Measurements from ENCODE around the gene EFNA3. TPM values are rescaled to one million over a fixed set of nuclear protein-coding genes. Genes with fewer than 3 reads are reported as not detected.

EFNA3 gene
- total and polyA plus RNA-seq, 2 experiments from 2014 or later: 2.7 to 3.0 TPM

GRCh38 chr1:155134322-155134721, 55.7 kb downstream of the EFNA3 start:
- H3K27ac ChIP-seq: peak overlapping the region; percentile 100
- no peaks in the 10 kb centered on the region for H3K9me3 ChIP-seq (ENCODE audit: low read depth)
- H3K9me2 ChIP-seq (ENCODE audit: insufficient read depth): no peaks in the 10 kb centered on the region
- 0 out of 2 replicates have a peak, but pooled peaks cover 4% of the 10 kb centered on the region for H3K36me3 ChIP-seq (ENCODE audit: low read depth)
- H2AFZ ChIP-seq: no peak overlapping the region
- H3F3A ChIP-seq (ENCODE audit: insufficient read depth): peaks cover 15% of the 10 kb centered on the region
- no peaks in the 10 kb centered on the region for H3K27me3 ChIP-seq (replicated peaks; ENCODE audit: insufficient read depth)
- peaks cover 20% of the 10 kb centered on the region for H3K4me1 ChIP-seq (ENCODE audit: insufficient read depth)
- H3K4me2 ChIP-seq (ENCODE audit: unreplicated experiment): peak overlapping the region; percentile 97
- peak overlapping the region; percentile 97; the same call in 1 of the 2 replicates for H3K9ac ChIP-seq
- peaks cover 27% of the 10 kb centered on the region for H3K79me2 ChIP-seq (ENCODE audit: insufficient read depth)
- H4K20me1 ChIP-seq (ENCODE audit: insufficient read depth): no peaks in the 10 kb centered on the region
- TF ChIP-seq EZH2phosphoT487 (IDR thresholded peaks at IDR 0.05; ENCODE audit: insufficient read depth, low read depth): no peak
- no peak for TF ChIP-seq EZH2 (IDR thresholded peaks at IDR 0.05; ENCODE audit: insufficient read depth, poor library complexity, severe bottlenecking)
- in situ Hi-C loops (cut with MboI): no loop called here
- H3K4me3 ChIP-seq: no peak overlapping the region
- DNase-seq: no peak
- WGBS, 2 experiments (ENCODE audit: low coverage in 1 of 2, low lambda C conversion rate in 2 of 2, missing lambda C conversion rate in 2 of 2): 56 to 59% methylated on average over 1 of the region's 1 CpG

DNA sequence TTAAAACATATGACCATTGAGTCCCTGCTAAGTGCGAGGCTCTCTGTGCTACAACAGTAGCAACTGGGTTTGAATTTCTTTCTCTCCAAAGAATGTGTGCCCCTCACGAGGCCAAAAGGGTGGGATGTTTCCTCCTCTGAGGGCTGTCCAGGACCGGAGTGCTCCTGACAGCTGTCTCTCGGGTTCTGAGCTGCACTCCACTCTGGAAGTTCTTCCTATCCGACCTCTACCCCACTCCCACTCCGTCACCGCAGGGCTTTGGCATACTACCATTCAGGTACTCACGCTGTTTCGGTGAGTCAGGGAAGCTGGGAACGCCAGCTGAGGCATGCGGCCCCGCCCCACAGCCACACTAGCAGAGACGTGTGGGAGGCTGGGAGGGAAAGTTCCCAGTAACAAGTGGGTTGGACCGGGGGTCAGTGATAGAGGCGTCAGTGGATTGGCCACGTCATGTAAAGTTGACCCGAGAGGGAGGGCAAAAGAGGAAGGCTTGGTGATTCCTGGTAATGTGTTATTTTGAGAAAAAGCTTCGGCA, 56.3 kb downstream of the EFNA3 start:
- Histone ChIP-seq H3K36me3 (ENCODE audit: low read depth) (0 out of 2 replicates have a peak, but pooled peaks cover 4% of the 10 kb centered on the region), H2AFZ (peak overlapping the region; percentile 75), H3K4me2 (ENCODE audit: unreplicated experiment) (peak overlapping the region; percentile 97), H3K27ac (peak overlapping the region; percentile 100), H3F3A (ENCODE audit: insufficient read depth) (peaks cover 20% of the 10 kb centered on the region), H3K9me3 (ENCODE audit: low read depth) (no peaks in the 10 kb centered on the region), H3K79me2 (ENCODE audit: insufficient read depth) (peaks cover 34% of the 10 kb centered on the region), H3K9me2 (ENCODE audit: insufficient read depth) (no peaks in the 10 kb centered on the region), H3K27me3 (replicated peaks; ENCODE audit: insufficient read depth) (no peaks in the 10 kb centered on the region), H4K20me1 (ENCODE audit: insufficient read depth) (no peaks in the 10 kb centered on the region), H3K4me1 (ENCODE audit: insufficient read depth) (peaks cover 20% of the 10 kb centered on the region), H3K4me3 (peak overlapping the region; percentile 88), H3K9ac (peak overlapping the region; percentile 97)
- peak; percentile 99 for DNase-seq
- TF ChIP-seq EZH2 (IDR thresholded peaks at IDR 0.05; ENCODE audit: insufficient read depth, poor library complexity, severe bottlenecking) (no peak), EZH2phosphoT487 (IDR thresholded peaks at IDR 0.05; ENCODE audit: insufficient read depth, low read depth) (no peak)
- 1% methylated on average over 18 of the region's 18 CpGs for WGBS, 2 experiments (ENCODE audit: low coverage in 1 of 2, low lambda C conversion rate in 2 of 2, missing lambda C conversion rate in 2 of 2)
- in situ Hi-C loops (cut with MboI): no loop called here

- Histone ChIP-seq H3K9ac (peak within 1 kb of the TSS; percentile 97), H3K4me2 (ENCODE audit: unreplicated experiment) (peak within 1 kb of the TSS; percentile 97), H3K27ac (peak within 1 kb of the TSS; percentile 100), H3K4me3 (peak within 1 kb of the TSS; percentile 88), H3K9me3 (ENCODE audit: low read depth) (no peaks in the 10 kb centered on the region), H3K4me1 (ENCODE audit: insufficient read depth) (peaks cover 20% of the 10 kb centered on the region), H4K20me1 (ENCODE audit: insufficient read depth) (no peaks in the 10 kb centered on the region), H3K9me2 (ENCODE audit: insufficient read depth) (no peaks in the 10 kb centered on the region), H3K36me3 (ENCODE audit: low read depth) (0 out of 2 replicates have a peak, but pooled peaks cover 4% of the 10 kb centered on the region), H2AFZ (peak within 1 kb of the TSS; percentile 84), H3K27me3 (replicated peaks; ENCODE audit: insufficient read depth) (no peaks in the 10 kb centered on the region), H3F3A (ENCODE audit: insufficient read depth) (peaks cover 22% of the 10 kb centered on the region), H3K79me2 (ENCODE audit: insufficient read depth) (peaks cover 38% of the 10 kb centered on the region)
- TF ChIP-seq EZH2 (IDR thresholded peaks at IDR 0.05; ENCODE audit: insufficient read depth, poor library complexity, severe bottlenecking): no peak
- TF ChIP-seq EZH2phosphoT487 (IDR thresholded peaks at IDR 0.05; ENCODE audit: insufficient read depth, low read depth): no peak
- WGBS, 2 experiments (ENCODE audit: low coverage in 1 of 2, low lambda C conversion rate in 2 of 2, missing lambda C conversion rate in 2 of 2): 0 to 1% methylated on average over 44 to 50 of the region's 52 CpGs
- in situ Hi-C loops (cut with MboI): no loop called here
- peak; percentile 97 for DNase-seq
These were observed 56.9 kb downstream of the EFNA3 start, which contains the start of gene SLC50A1 for GRCh38 chr1:155135415-155136028. TSS of gene SLC50A1 (plus strand) at chr1:155135852. CDS start at chr1:155135912, 60 bp downstream.

DNA sequence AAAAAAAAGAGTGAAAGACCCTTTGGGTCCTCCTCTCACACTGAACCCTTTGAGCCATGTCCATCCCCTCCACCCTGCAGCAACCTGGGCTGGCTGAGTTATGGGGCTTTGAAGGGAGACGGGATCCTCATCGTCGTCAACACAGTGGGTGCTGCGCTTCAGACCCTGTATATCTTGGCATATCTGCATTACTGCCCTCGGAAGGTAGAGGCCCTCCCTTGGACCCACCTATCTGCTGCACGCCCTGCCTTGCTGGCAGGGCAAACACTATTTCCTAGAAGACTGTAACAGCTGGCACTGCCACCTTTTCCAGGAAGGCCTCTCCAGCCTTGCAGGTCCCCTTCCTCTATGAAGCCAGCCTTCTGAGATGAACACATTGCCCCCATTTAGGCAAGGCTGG, 58.1 kb downstream of the EFNA3 start:
- H3K27ac ChIP-seq: peak overlapping the region; percentile 100
- no peaks in the 10 kb centered on the region for H3K9me3 ChIP-seq (ENCODE audit: low read depth)
- in situ Hi-C loops (cut with MboI): no loop called here
- no peaks in the 10 kb centered on the region for H3K9me2 ChIP-seq (ENCODE audit: insufficient read depth)
- DNase-seq: no peak
- peak overlapping the region; percentile 97 for H3K4me2 ChIP-seq (ENCODE audit: unreplicated experiment)
- H3K79me2 ChIP-seq (ENCODE audit: insufficient read depth): peaks cover 38% of the 10 kb centered on the region
- H2AFZ ChIP-seq: peak overlapping the region; percentile 84; the same call in 1 of the 2 replicates
- peaks cover 20% of the 10 kb centered on the region for H3K4me1 ChIP-seq (ENCODE audit: insufficient read depth)
- H3K27me3 ChIP-seq (replicated peaks; ENCODE audit: insufficient read depth): no peaks in the 10 kb centered on the region
- TF ChIP-seq EZH2 (IDR thresholded peaks at IDR 0.05; ENCODE audit: insufficient read depth, poor library complexity, severe bottlenecking) (no peak), EZH2phosphoT487 (IDR thresholded peaks at IDR 0.05; ENCODE audit: insufficient read depth, low read depth) (no peak)
- peak overlapping the region; percentile 97 for H3K9ac ChIP-seq
- H3F3A ChIP-seq (ENCODE audit: insufficient read depth): peaks cover 22% of the 10 kb centered on the region
- WGBS, 2 experiments (ENCODE audit: low coverage in 1 of 2, low lambda C conversion rate in 2 of 2, missing lambda C conversion rate in 2 of 2): 19 to 30% methylated on average over 6 of the region's 6 CpGs
- H3K4me3 ChIP-seq: peak overlapping the region; percentile 88
- H3K36me3 ChIP-seq (ENCODE audit: low read depth): 0 out of 2 replicates have a peak, but pooled peaks cover 4% of the 10 kb centered on the region
- H4K20me1 ChIP-seq (ENCODE audit: insufficient read depth): no peaks in the 10 kb centered on the region

Small RNA genes lying within 50 kb of the gene (small RNA-seq; reads per million reads assigned to genes)
- not detected for gene RF00019 (ENCODE audit: low read depth, low replicate concordance)

Other genes with a start within 250 kb of the EFNA3 start
- gene KCNN3, start 208.6 kb upstream of the EFNA3 start, total RNA-seq (2014; rRNA removed; shearing (Covaris generic)): not detected in 2 replicates
- not detected in 2 replicates for gene KCNN3, start 208.6 kb upstream of the EFNA3 start, polyA plus RNA-seq (2016; fragmentation: Nextera tagmentation; extraction: Ambion mirVana)
- gene PMVK, start 142.1 kb upstream of the EFNA3 start, total RNA-seq (2014; rRNA removed; shearing (Covaris generic)): 2.1 and 6.4 TPM in 2 replicates
- 36.6 and 40.2 TPM in 2 replicates for gene PMVK, start 142.1 kb upstream of the EFNA3 start, polyA plus RNA-seq (2016; fragmentation: Nextera tagmentation; extraction: Ambion mirVana)
- 70.4 and 72.2 TPM in 2 replicates for gene PBXIP1, start 122.7 kb upstream of the EFNA3 start, total RNA-seq (2014; rRNA removed; shearing (Covaris generic))
- gene PBXIP1, start 122.7 kb upstream of the EFNA3 start, polyA plus RNA-seq (2016; fragmentation: Nextera tagmentation; extraction: Ambion mirVana): 25.9 and 26.4 TPM in 2 replicates
- gene PYGO2, start 117.1 kb upstream of the EFNA3 start, total RNA-seq (2014; rRNA removed; shearing (Covaris generic)): 13.2 and 14.9 TPM in 2 replicates
- 14.7 and 15.4 TPM in 2 replicates for gene PYGO2, start 117.1 kb upstream of the EFNA3 start, polyA plus RNA-seq (2016; fragmentation: Nextera tagmentation; extraction: Ambion mirVana)
- 295 and 319 TPM in 2 replicates for gene SHC1, start 108.1 kb upstream of the EFNA3 start, total RNA-seq (2014; rRNA removed; shearing (Covaris generic))
- gene SHC1, start 108.1 kb upstream of the EFNA3 start, polyA plus RNA-seq (2016; fragmentation: Nextera tagmentation; extraction: Ambion mirVana): 275 and 278 TPM in 2 replicates
- 45.6 and 50.3 TPM in 2 replicates for gene CKS1B, start 104.2 kb upstream of the EFNA3 start, total RNA-seq (2014; rRNA removed; shearing (Covaris generic))
- 113 and 119 TPM in 2 replicates for gene CKS1B, start 104.2 kb upstream of the EFNA3 start, polyA plus RNA-seq (2016; fragmentation: Nextera tagmentation; extraction: Ambion mirVana)
- 15.6 and 21.3 TPM in 2 replicates for gene FLAD1, start 95.5 kb upstream of the EFNA3 start, total RNA-seq (2014; rRNA removed; shearing (Covaris generic))
- gene FLAD1, start 95.5 kb upstream of the EFNA3 start, polyA plus RNA-seq (2016; fragmentation: Nextera tagmentation; extraction: Ambion mirVana): 26.4 and 30.2 TPM in 2 replicates
- not detected in 2 replicates for gene LENEP, start 85.3 kb upstream of the EFNA3 start, total RNA-seq (2014; rRNA removed; shearing (Covaris generic))
- not detected in 2 replicates for gene LENEP, start 85.3 kb upstream of the EFNA3 start, polyA plus RNA-seq (2016; fragmentation: Nextera tagmentation; extraction: Ambion mirVana)
- 16.8 and 27.0 TPM in 2 replicates for gene ZBTB7B, start 76.0 kb upstream of the EFNA3 start, total RNA-seq (2014; rRNA removed; shearing (Covaris generic))
- 2.3 and 2.9 TPM in 2 replicates for gene ZBTB7B, start 76.0 kb upstream of the EFNA3 start, polyA plus RNA-seq (2016; fragmentation: Nextera tagmentation; extraction: Ambion mirVana)
- not detected in 2 replicates for gene DCST2, start 45.1 kb upstream of the EFNA3 start, total RNA-seq (2014; rRNA removed; shearing (Covaris generic))
- gene DCST2, start 45.1 kb upstream of the EFNA3 start, polyA plus RNA-seq (2016; fragmentation: Nextera tagmentation; extraction: Ambion mirVana): 0.14 and 0.16 TPM in 2 replicates
- gene DCST1, start 45.0 kb upstream of the EFNA3 start, total RNA-seq (2014; rRNA removed; shearing (Covaris generic)): not detected in 2 replicates
- gene DCST1, start 45.0 kb upstream of the EFNA3 start, polyA plus RNA-seq (2016; fragmentation: Nextera tagmentation; extraction: Ambion mirVana): not detected in 2 replicates
- 85.6 and 109 TPM in 2 replicates for gene ADAM15, start 27.5 kb upstream of the EFNA3 start, total RNA-seq (2014; rRNA removed; shearing (Covaris generic))
- gene ADAM15, start 27.5 kb upstream of the EFNA3 start, polyA plus RNA-seq (2016; fragmentation: Nextera tagmentation; extraction: Ambion mirVana): 73.0 and 80.4 TPM in 2 replicates
- 2.4 and 5.5 TPM in 2 replicates for gene EFNA4, start 15.1 kb upstream of the EFNA3 start, total RNA-seq (2014; rRNA removed; shearing (Covaris generic))
- 4.4 and 4.6 TPM in 2 replicates for gene EFNA4, start 15.1 kb upstream of the EFNA3 start, polyA plus RNA-seq (2016; fragmentation: Nextera tagmentation; extraction: Ambion mirVana)
- not detected in 2 replicates for gene EFNA1, start 49.0 kb downstream of the EFNA3 start, total RNA-seq (2014; rRNA removed; shearing (Covaris generic))
- gene EFNA1, start 49.0 kb downstream of the EFNA3 start, polyA plus RNA-seq (2016; fragmentation: Nextera tagmentation; extraction: Ambion mirVana): not detected in 2 replicates
- gene SLC50A1, start 57.0 kb downstream of the EFNA3 start, total RNA-seq (2014; rRNA removed; shearing (Covaris generic)): 33.4 and 34.1 TPM in 2 replicates
- gene SLC50A1, start 57.0 kb downstream of the EFNA3 start, polyA plus RNA-seq (2016; fragmentation: Nextera tagmentation; extraction: Ambion mirVana): 55.1 and 58.3 TPM in 2 replicates
- 21.8 and 50.7 TPM in 2 replicates for gene DPM3, start 61.7 kb downstream of the EFNA3 start, total RNA-seq (2014; rRNA removed; shearing (Covaris generic))
- gene DPM3, start 61.7 kb downstream of the EFNA3 start, polyA plus RNA-seq (2016; fragmentation: Nextera tagmentation; extraction: Ambion mirVana): 75.3 and 82.3 TPM in 2 replicates
- gene KRTCAP2, start 94.5 kb downstream of the EFNA3 start, total RNA-seq (2014; rRNA removed; shearing (Covaris generic)): 92.7 and 189 TPM in 2 replicates
- 480 and 484 TPM in 2 replicates for gene KRTCAP2, start 94.5 kb downstream of the EFNA3 start, polyA plus RNA-seq (2016; fragmentation: Nextera tagmentation; extraction: Ambion mirVana)
- gene TRIM46, start 95.0 kb downstream of the EFNA3 start, total RNA-seq (2014; rRNA removed; shearing (Covaris generic)): 3.4 TPM in 2 replicates
- 1.6 and 2.1 TPM in 2 replicates for gene TRIM46, start 95.0 kb downstream of the EFNA3 start, polyA plus RNA-seq (2016; fragmentation: Nextera tagmentation; extraction: Ambion mirVana)
- 20.6 and 21.4 TPM in 2 replicates for gene THBS3, start 129.1 kb downstream of the EFNA3 start, total RNA-seq (2014; rRNA removed; shearing (Covaris generic))
- gene THBS3, start 129.1 kb downstream of the EFNA3 start, polyA plus RNA-seq (2016; fragmentation: Nextera tagmentation; extraction: Ambion mirVana): 14.9 and 16.6 TPM in 2 replicates
- 39.6 and 61.4 TPM in 2 replicates for gene MTX1, start 129.9 kb downstream of the EFNA3 start, total RNA-seq (2014; rRNA removed; shearing (Covaris generic))
- 69.2 and 78.6 TPM in 2 replicates for gene MTX1, start 129.9 kb downstream of the EFNA3 start, polyA plus RNA-seq (2016; fragmentation: Nextera tagmentation; extraction: Ambion mirVana)
- gene ENTREP3, start 176.6 kb downstream of the EFNA3 start, total RNA-seq (2014; rRNA removed; shearing (Covaris generic)): 6.4 and 8.0 TPM in 2 replicates
- gene ENTREP3, start 176.6 kb downstream of the EFNA3 start, polyA plus RNA-seq (2016; fragmentation: Nextera tagmentation; extraction: Ambion mirVana): 8.0 TPM in 2 replicates
- gene SCAMP3, start 183.5 kb downstream of the EFNA3 start, total RNA-seq (2014; rRNA removed; shearing (Covaris generic)): 53.6 and 80.5 TPM in 2 replicates
- gene SCAMP3, start 183.5 kb downstream of the EFNA3 start, polyA plus RNA-seq (2016; fragmentation: Nextera tagmentation; extraction: Ambion mirVana): 135 and 141 TPM in 2 replicates
- gene CLK2, start 194.7 kb downstream of the EFNA3 start, total RNA-seq (2014; rRNA removed; shearing (Covaris generic)): 16.8 and 24.0 TPM in 2 replicates
- gene CLK2, start 194.7 kb downstream of the EFNA3 start, polyA plus RNA-seq (2016; fragmentation: Nextera tagmentation; extraction: Ambion mirVana): 10.2 and 10.4 TPM in 2 replicates
- gene HCN3, start 198.6 kb downstream of the EFNA3 start, total RNA-seq (2014; rRNA removed; shearing (Covaris generic)): 0.76 and 1.4 TPM in 2 replicates
- 1.6 and 1.9 TPM in 2 replicates for gene HCN3, start 198.6 kb downstream of the EFNA3 start, polyA plus RNA-seq (2016; fragmentation: Nextera tagmentation; extraction: Ambion mirVana)
- gene PKLR, start 222.6 kb downstream of the EFNA3 start, total RNA-seq (2014; rRNA removed; shearing (Covaris generic)): not detected in 2 replicates
- gene PKLR, start 222.6 kb downstream of the EFNA3 start, polyA plus RNA-seq (2016; fragmentation: Nextera tagmentation; extraction: Ambion mirVana): 0.08 TPM in 1 of 2 replicates, not detected in the other
- 96.3 and 103 TPM in 2 replicates for gene FDPS, start 230.0 kb downstream of the EFNA3 start, total RNA-seq (2014; rRNA removed; shearing (Covaris generic))
- 106 and 116 TPM in 2 replicates for gene FDPS, start 230.0 kb downstream of the EFNA3 start, polyA plus RNA-seq (2016; fragmentation: Nextera tagmentation; extraction: Ambion mirVana)
- gene RUSC1, start 242.1 kb downstream of the EFNA3 start, total RNA-seq (2014; rRNA removed; shearing (Covaris generic)): 31.9 and 34.4 TPM in 2 replicates
- 30.4 and 32.6 TPM in 2 replicates for gene RUSC1, start 242.1 kb downstream of the EFNA3 start, polyA plus RNA-seq (2016; fragmentation: Nextera tagmentation; extraction: Ambion mirVana)

Data from GM23248 (cell line).